Body of pancreas (tissue), 4 donors: Measurements from ENCODE around the gene NEGR1. TPM values are rescaled to one million over a fixed set of nuclear protein-coding genes. Genes with fewer than 3 reads are reported as not detected.

Experiments
- ATAC-seq: fragments of 150-250 bp; one replicate; pipeline ENCODE4 v1.9.1; 2016
- DNase-seq, 4 donors: peaks; one replicate each; pipeline ENCODE4 v3.0.0-alpha.2; 2019
- H3K27ac ChIP-seq, 4 donors: fragments of 200-600 bp; sonication (generic); 1 replicate in 3 of 4; 2 replicates in 1 of 4; pipeline versions ENCODE4 v1.5.1 to v1.6.1; 2016 to 2019; ENCODE audit warnings: mild to moderate bottlenecking in 1 of 4, mixed read lengths in 1 of 4, moderate library complexity in 1 of 4
- H3K27me3 ChIP-seq, 2 donors: fragments of 200-600 bp; sonication (generic); one replicate each; pipeline ENCODE4 v1.6.0; 2016; ENCODE audit warnings: mild to moderate bottlenecking in 1 of 2
- H3K36me3 ChIP-seq, 2 donors: fragments of 200-600 bp; sonication (generic); replicated peaks in 1 of 2; 2 replicates each; pipeline ENCODE4 v1.5.1; 2016; ENCODE audit warnings: low read depth in 2 of 2; ENCODE audit not compliant: insufficient read depth in 1 of 2
- H3K4me1 ChIP-seq: fragments of 200-600 bp; sonication (generic); one replicate; pipeline ENCODE4 v1.6.0; 2016
- H3K4me3 ChIP-seq, 2 donors: fragments of 200-600 bp; sonication (generic); 1 replicate in 1 of 2; 2 replicates in 1 of 2; pipeline ENCODE4 v1.5.1; 2016 to 2019
- H3K9me3 ChIP-seq, 3 donors: fragments of 200-600 bp; sonication (generic); 1 replicate in 2 of 3; 2 replicates in 1 of 3; pipeline ENCODE4 v1.5.1; 2016
- POLR2A ChIP-seq, 3 donors: fragments of 450-650 bp; IDR thresholded peaks; one replicate each; pipeline ENCODE4 v1.6.1; 2016; ENCODE audit warnings: antibody characterized with exemption in 3 of 3, mild to moderate bottlenecking in 2 of 3
- WGBS, 2 donors: methylation state at CpG; one replicate each; pipeline ENCODE4 v1.1.5; 2017; 5-methylcytosine and 5-hydroxymethylcytosine counted together
- intact Hi-C: fragments of 100-400 bp; cut with DNase I; formaldehyde crosslinking; loops from one replicate; pipeline ENCODE4 v1.15.1; 2023
- total RNA-seq, 2 donors: library from RNA; depleted of rRNA; stranded (reverse); fragments of >200 nt; gene quantifications; one replicate each; pipeline ENCODE4 v1.1.0, GENCODE V29; 2016
- TF ChIP-seq, protein P1 (sequence below), 7 experiments: fragments of 450-650 bp in 4 of 7; fragments of 200-600 bp in 3 of 7; sonication (generic) in 3 of 7; IDR thresholded peaks; one replicate each; pipeline ENCODE4 v1.5.1; 2016 to 2019; ENCODE audit warnings: antibody characterized with exemption in 7 of 7

NEGR1 gene
- total RNA-seq, 2 donors from 2014 or later, result 6.3 to 9.6 TPM

GRCh38 chr1:71393301-71393700 lies 889.0 kb downstream of the NEGR1 start:
- intact Hi-C loops, result no loop called here

DNA sequence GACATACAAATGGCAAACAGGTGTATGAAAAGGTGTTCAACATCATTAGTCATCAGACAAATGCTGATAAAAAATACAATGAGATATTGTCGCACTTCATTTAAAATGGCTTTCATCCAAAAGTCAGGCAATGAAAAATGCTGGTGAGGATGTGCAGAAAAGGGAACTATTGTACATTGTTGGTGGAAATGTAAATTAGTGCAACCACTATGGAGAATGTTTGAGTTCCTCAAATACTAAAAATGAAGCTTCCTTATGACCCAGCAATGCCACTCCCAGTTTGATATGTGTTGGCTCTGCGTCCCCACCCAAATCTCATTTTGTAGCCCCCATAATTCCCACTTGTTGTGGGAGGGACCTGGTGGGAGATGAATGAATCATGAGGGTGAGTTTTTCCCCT lies 891.8 kb downstream of the NEGR1 start:
- no peak for TF ChIP-seq POLR2A (IDR thresholded peaks at IDR 0.05)
- TF ChIP-seq, protein P1, sequence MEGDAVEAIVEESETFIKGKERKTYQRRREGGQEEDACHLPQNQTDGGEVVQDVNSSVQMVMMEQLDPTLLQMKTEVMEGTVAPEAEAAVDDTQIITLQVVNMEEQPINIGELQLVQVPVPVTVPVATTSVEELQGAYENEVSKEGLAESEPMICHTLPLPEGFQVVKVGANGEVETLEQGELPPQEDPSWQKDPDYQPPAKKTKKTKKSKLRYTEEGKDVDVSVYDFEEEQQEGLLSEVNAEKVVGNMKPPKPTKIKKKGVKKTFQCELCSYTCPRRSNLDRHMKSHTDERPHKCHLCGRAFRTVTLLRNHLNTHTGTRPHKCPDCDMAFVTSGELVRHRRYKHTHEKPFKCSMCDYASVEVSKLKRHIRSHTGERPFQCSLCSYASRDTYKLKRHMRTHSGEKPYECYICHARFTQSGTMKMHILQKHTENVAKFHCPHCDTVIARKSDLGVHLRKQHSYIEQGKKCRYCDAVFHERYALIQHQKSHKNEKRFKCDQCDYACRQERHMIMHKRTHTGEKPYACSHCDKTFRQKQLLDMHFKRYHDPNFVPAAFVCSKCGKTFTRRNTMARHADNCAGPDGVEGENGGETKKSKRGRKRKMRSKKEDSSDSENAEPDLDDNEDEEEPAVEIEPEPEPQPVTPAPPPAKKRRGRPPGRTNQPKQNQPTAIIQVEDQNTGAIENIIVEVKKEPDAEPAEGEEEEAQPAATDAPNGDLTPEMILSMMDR (IDR thresholded peaks at IDR 0.05), result no peak
- 71 to 75% methylated on average over 2 of the region's 2 CpGs for WGBS, 2 donors
- peaks cover 0 to 11% (median 0%) of the 10 kb centered on the region in 3 donors for H3K9me3 ChIP-seq
- no peaks in the 10 kb centered on the region for H3K36me3 ChIP-seq
- ATAC-seq (no peak), DNase-seq (no peak)
- no peaks in the 10 kb centered on the region for H3K27me3 ChIP-seq
- intact Hi-C loops, result no loop called here
- no peaks in the 10 kb centered on the region for H3K4me1 ChIP-seq
- H3K4me3 ChIP-seq, result no peak overlapping the region
- H3K27ac ChIP-seq, result no peak overlapping the region

More at GRCh38 chr1:71393301-71393700, 889.0 kb downstream of the NEGR1 start:
- TF ChIP-seq, protein P1 (IDR thresholded peaks at IDR 0.05), result no peak
- no peak for TF ChIP-seq POLR2A (IDR thresholded peaks at IDR 0.05)
- H3K9me3 ChIP-seq, result peaks cover 0 to 11% (median 0%) of the 10 kb centered on the region in 3 donors
- H3K36me3 ChIP-seq, result no peaks in the 10 kb centered on the region
- H3K27me3 ChIP-seq, result no peaks in the 10 kb centered on the region
- no peak overlapping the region for H3K4me3 ChIP-seq
- ATAC-seq (no peak), DNase-seq (no peak)
- no peak overlapping the region for H3K27ac ChIP-seq
- no peaks in the 10 kb centered on the region for H3K4me1 ChIP-seq

GRCh38 chr1:71377886-71378285 lies 904.5 kb downstream of the NEGR1 start:
- Histone ChIP-seq H3K9me3 (no peaks in the 10 kb centered on the region), H3K36me3 (no peaks in the 10 kb centered on the region), H3K27me3 (no peaks in the 10 kb centered on the region), H3K27ac (no peak overlapping the region), H3K4me1 (no peaks in the 10 kb centered on the region), H3K4me3 (no peak overlapping the region)
- TF ChIP-seq, protein P1 (IDR thresholded peaks at IDR 0.05), result no peak
- 65 to 73% methylated on average over 3 of the region's 3 CpGs for WGBS, 2 donors
- intact Hi-C loops, result no loop called here
- ATAC-seq, result no peak
- no peak for DNase-seq

DNA sequence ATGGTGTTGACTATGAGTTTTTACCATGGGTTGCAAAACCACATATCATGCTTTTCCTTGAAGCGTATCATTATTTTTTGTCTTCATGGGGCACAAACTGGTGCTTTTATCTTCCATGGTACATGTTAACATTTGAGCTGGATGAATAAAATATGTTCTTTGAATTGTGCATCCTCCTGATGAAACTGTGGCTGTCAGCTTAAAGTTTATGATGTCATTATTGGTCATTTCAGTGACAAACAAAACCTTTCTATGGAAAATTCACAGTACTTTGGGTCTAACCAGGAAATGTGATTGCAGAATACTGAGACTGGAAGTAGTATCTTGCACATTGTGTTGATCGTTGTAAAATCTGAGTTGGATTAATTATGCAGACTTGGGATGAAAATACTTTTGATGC lies 909.8 kb downstream of the NEGR1 start:
- H3K4me1 ChIP-seq, result no peaks in the 10 kb centered on the region
- ATAC-seq (no peak), DNase-seq (no peak)
- intact Hi-C loops, result no loop called here
- no peaks in the 10 kb centered on the region for H3K9me3 ChIP-seq
- WGBS, 2 donors, result 85 to 87% methylated on average over 2 of the region's 2 CpGs
- H3K27ac ChIP-seq, result no peak overlapping the region
- H3K36me3 ChIP-seq, result no peaks in the 10 kb centered on the region
- H3K4me3 ChIP-seq, result no peak overlapping the region
- no peak for TF ChIP-seq POLR2A (IDR thresholded peaks at IDR 0.05)
- TF ChIP-seq, protein P1 (IDR thresholded peaks at IDR 0.05), result no peak
- H3K27me3 ChIP-seq, result no peaks in the 10 kb centered on the region

GRCh38 chr1:71371581-71371980 lies 910.8 kb downstream of the NEGR1 start:
- Histone ChIP-seq H3K27ac (no peak overlapping the region), H3K4me3 (no peak overlapping the region), H3K9me3 (no peaks in the 10 kb centered on the region), H3K36me3 (no peaks in the 10 kb centered on the region), H3K27me3 (no peaks in the 10 kb centered on the region), H3K4me1 (no peaks in the 10 kb centered on the region)
- TF ChIP-seq, protein P1 (IDR thresholded peaks at IDR 0.05), result no peak
- TF ChIP-seq POLR2A (IDR thresholded peaks at IDR 0.05), result no peak
- no peak for DNase-seq
- intact Hi-C loops, result no loop called here
- WGBS, 2 donors, result 85 to 96% methylated on average over 1 of the region's 1 CpG
- no peak for ATAC-seq
